ENCODE data around the gene NPAS4.

DNA sequence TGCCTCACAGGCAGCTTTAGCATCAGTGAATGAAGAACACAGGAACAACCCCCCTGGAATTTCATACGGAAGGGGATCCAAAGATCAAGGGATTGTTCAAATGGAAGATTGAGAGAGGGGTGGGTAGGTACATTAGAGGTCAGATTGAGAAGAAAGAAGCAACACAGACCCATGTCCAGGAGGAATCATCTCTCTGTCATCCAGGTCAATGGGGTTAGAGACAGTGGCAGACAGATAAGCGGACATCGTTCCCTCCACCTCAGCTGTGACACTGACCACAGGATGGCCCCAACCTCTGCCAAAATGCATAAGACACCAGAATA, 1.9 kb upstream of the NPAS4 start:
- TF ChIP-seq POLR2A (IDR thresholded peaks at IDR 0.05; ENCODE audit: low read depth, low read length) (no peak), POLR2AphosphoS5 (IDR thresholded peaks at IDR 0.05; ENCODE audit: low read depth, low read length) (no peak)

Data from GM12892 (cell line).